Activated naive CD4-positive, alpha-beta T cell treated with Interleukin-2 at 50 U/mL for 16 hours (primary cell): ENCODE data around the gene HYLS1.

ENCODE experiments used
- DNase-seq: peaks from one replicate; pipeline ENCODE4 v3.0.0-alpha.2; 2020

Gene HYLS1

DNA sequence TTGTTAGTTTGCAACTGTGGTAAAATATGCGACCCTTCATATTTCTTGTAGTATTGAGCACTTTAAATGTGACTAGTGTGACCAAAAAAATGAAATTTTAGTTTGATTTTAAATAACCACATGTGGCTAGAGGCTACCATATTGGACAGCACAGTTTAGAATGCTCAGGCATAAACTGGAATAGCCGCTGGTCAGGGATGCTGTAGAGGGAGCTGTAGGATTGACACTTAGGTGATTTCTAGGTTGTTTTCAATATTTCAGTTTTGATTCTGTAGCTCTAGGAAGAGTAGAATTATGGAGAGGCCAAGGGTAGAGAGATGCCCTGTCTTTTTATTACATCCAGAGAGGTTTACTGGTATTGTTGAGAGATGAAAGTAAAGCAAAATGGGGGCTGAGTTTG, 47.6 kb downstream of the HYLS1 start:
- DNase-seq = no peak

DNA sequence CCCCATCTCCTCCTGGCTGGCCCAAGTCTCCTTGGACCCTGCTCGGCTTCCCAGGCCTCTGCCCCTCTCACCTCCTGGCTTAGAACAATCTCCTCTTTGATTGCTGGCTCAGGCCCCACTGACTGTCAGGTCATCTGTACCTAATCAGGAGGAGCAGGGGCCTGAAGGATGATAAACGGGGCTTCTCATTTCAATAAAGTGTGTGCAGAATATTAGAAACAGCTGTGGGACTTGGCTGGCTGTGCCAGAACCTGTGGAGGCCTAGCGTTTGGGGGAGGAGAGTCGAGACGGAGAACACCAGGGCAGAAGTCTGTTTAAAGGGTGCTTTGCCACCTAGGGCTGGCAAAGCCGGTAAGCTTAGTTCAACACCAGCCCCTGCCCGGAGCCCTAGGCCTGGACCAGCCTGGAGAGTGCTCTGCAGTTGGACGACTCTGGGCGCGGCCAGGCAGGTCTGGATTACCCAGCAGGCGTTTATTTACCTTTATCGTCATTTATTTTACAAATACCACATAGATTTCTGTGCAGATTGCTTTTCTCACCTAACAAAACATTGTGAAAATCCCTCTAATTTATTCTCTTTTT, 48.2 kb downstream of the HYLS1 start:
- no peak for DNase-seq

DNA sequence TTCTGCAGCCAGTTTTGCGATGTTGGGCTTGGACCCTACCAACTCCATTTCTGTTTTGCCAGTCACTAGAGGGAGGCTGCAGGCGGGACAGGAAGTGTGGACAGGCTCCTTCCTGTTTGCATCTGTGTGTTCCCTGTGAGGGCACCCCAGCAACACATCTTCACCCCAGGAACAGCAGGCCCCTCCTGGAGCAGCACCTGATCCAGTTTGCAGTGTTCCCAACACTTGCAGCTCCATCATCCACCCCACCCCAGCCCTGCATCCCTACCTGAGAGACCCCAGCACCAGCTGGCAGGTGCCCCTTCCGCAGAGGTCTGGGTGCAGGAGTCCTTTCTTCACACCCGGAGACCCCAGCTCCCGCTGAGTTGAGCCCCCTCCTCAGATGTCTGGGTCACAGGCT, 51.0 kb downstream of the HYLS1 start:
- no peak for DNase-seq

DNA sequence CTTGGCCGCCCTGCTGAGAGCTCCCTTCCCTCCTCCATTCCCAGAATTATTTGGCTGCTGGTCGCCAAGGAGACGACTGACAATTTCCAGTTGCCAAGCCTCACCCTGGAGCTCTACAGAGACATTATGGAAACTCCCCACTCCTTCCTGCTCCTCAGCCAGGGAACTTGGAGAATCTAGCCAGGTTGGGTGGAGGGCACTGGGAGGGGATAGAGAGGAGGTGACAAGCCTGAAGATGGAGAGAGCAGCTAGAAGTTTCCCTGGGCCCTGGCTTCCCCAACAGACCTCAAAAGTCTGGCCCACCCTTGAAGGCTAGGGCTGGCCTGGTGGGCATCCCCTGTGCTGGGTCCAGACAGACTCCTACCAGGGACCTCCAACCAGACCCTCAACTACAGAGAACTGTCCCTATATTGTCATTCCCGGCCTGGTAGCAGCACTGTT, 51.6 kb downstream of the HYLS1 start:
- no peak for DNase-seq

DNA sequence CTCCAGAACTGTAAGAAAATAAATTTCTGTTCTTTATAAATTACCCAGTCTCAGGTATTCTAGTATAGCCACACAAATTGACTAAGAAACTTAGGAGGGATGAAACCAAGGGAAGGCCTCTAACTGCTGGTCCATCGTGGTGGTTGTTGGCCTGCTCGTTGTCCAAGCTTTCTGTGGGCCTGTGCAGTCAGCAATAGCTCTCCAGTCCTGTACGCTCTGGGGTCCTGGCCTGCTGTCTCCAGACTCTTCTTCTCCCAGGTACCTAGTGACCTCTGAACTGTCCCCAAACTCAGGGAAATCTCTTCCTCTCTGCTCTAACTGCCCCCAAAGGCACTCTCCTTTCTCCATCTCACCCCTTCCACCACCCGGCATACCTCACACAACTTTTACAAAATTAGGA, 52.7 kb downstream of the HYLS1 start:
- no peak for DNase-seq

DNA sequence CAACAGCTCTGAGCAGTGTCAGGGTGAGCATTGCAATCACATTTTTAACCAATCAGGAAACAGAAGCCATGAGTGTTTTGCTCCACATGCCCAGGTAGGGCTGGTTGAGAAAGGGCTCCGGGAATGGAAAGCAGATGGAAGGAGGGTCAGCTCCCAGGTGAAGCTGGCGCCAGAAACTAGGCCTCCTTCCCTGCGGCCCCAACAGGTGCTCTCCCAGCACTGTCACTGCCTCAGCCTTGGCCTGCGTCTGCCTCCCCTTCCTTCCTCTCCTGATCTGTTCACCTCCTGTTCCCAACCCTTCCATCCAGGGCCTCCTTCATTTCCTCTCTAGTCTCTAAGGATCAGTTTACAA, 53.8 kb downstream of the HYLS1 start:
- no peak for DNase-seq

DNA sequence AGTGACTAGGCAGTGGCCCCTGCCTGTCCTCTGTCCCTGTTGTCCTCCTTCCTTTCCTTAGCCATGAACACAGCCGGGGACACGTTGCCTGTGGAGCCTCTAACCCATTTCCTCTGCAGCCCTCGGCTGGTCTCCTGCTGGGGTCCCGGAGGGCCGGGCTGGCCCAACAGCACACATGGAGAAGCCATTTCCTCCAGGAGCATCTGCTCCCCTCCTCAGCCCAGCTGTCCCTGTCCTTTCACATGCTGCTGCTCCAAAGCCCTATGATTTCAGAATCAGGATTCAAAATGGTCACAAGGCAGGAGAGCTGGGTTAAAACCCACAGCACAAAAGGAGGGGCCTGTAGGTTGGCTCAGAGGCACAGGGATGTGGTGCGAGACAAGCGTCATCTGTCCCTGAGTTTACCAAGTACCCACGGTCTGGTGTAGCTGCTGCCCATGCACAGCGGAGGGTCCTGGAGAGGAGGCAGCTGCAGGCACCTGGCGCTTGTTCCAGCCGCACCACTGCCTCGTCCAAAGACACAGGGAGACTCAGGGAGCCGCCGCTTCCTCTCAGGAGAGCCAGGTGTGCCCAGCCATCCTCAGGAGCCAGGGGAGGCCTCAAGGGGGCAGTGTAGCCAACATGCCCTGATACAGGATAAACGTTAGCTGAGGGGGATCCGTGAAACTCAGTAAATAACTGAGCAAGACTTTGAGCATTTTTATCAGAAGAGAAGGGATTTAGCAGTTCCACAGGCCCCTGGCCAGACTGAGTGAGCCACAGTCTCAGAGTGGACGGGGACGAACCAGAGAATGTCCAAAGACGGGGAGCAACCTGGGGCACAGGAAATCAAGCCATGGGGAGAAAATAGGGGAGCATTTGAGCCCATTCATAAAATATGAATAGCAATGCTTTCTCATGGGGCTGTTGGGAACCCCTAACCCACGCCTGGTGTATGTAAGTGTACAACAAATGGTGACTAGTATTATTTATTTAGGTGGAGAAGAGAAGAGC, 54.4 kb downstream of the HYLS1 start:
- DNase-seq = peak; percentile 45

DNA sequence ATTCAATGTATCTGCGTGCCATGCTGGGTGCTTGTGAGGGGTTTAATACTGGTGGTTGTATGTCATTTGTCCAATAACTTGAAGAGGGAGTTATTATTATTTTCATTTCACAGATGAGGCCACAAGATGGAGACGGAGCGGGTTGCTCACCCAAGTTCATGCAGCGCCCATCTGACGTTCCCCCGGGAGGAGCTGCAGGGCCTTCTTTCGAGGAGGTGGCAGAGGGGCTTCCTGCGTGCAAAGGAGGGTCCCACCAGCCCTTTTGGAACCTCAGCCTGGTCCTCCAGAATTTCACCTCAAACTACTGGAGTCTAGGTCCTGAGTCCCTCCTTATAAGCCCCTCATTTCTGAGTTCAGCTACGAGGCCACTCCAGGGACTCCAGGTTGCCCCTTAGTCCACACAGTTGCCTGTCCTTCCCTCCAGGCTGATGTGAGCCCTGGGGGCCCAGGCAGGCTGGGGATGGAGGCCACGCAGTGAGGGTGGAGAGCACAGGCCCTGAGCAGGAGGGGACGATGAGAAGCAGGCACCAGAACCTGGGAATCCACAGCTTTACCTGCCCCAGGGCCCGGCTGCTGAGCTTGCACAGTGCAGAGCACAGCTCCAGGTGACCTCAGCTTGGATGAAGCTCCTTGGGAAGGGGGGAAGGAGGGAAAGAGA, 55.4 kb downstream of the HYLS1 start:
- DNase-seq = no peak

DNA sequence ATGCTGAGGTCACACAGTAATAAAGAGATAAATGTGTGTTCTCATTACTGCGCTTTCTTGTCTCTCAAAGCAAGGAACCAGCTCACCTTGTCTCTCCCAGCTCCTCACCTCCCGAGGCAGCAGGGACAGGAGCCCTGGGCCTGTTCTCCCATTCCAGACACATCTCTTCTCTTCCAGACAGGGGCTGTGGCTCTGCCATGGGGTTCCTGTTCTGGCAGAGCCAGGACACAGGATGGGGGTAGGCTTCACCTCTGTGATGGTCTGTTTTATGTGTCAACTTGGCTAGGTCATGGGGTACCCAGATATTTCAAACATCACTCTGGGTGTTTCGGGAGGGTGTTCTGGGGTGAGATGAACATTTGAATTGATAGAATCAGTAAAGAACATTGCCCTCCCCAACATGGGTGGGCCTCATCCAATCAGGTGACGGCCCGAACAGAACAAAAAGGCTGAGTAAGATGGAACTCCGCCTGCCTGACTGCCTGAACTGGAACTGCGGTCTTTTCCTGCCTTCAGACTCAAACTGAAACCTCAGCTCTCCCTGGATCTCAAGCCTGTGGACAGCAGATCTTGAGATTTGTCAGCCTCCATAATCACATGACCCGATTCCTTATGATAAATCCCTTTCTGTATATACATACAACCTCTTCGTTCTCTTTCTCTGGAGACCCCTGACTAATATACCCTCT, 56.3 kb downstream of the HYLS1 start:
- DNase-seq = no peak

DNA sequence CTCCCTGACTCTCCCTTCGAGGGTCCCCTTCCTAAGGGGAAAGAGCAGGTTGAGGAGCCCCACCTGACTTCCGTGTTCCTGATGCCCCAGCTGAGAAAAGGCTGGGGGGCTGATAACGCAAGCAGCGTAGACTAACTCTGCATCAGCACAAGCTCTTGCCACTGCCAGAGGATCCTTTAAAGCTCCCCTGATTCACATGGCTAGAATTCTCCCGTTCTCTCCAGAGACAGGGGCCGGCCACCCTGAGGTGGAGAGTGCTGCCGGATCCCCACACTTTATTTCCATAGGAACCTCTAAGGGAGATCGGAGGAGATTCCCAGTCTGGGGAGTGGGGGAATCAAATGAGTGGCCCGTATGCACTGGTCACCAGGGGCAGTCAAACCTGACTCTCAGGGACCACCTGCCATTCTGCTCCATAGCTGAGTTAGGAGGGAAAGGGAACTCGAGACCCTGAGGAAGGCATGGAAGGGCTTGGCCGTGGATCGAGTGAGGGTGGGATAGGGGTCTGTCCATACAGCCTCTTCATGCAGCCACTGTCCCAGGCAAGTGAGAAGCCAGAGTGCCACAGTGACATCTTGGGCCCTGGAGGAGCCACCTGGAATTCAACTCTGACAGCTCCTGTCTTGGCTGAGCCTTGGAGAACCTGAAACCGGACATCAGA, 57.0 kb downstream of the HYLS1 start:
- no peak for DNase-seq

DNA sequence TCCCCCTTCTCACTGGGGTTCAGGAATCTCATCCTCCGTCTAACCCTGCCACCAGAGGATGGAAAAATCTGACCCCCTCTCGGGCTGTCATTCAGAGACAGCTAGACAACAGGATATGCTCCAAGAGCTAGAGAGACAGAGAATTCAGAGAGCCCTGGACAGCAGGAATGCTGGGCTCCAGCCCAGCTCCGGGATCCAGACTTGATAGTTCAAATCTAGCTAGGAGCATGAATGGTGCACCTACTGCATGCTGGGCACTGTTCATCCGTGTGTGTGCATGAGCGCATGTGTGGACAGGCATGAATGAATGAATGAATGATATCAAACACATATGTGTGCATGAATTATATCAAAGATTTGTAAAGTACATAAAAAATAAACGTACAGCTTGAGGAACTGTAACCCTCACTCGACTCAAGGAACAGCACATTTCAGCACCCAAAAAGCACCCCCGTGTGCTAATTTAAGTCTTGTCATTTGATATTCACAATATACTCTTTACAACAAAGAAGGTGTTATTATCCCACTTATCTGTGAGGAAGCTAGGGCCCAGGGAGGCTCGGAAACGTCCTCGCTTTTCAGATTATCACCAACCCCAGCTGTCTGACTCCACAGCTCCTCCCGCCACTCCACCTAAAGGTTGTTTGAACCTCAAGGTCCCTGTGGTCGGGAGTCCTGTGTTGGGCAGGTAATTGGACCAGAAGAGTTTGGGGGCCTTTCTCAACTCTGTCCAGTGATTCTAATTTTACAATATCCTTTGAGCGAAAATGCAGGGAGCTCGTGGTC, 57.7 kb downstream of the HYLS1 start:
- no peak for DNase-seq

DNA sequence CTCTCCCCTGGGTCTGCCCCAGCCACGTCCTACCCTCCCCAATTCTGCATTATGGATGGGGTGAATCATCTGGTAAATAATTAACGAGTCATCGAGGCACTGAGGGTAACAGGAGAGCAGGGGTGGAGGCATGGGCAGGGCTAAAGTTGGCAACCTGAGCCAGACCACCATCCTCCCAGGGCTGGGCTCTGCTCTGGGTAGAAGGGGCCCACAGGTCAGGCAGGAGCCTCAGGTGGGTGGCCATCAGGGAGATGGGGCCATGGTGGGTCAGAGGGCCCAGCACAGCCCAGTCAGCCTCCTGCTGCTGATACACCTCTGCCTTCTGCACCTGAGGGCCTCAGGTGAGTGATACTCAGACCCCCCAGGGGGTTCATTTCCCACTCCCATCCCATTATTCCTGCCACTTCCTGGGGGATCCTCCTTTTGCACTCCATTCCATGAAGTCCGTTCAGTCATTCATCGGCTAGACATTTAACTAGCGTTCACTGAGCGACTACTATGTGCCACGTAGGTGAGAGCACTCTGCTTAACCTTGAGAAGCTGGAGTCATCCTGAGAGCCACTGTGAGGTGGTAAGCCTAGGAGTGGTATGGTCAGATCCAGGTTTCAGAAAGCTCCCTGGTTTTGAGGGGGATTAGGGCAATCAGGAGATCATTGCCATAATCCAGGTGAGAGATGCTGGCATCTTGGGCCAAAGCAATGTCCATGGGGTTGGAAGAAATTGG, 58.5 kb downstream of the HYLS1 start, which contains the start of gene VSIG10L2:
VSIG10L2 (plus strand) TSS at position 248 of the 724 bp plus-strand sequence; CDS start at position 260, 12 bp downstream.
- no peak for DNase-seq

DNA sequence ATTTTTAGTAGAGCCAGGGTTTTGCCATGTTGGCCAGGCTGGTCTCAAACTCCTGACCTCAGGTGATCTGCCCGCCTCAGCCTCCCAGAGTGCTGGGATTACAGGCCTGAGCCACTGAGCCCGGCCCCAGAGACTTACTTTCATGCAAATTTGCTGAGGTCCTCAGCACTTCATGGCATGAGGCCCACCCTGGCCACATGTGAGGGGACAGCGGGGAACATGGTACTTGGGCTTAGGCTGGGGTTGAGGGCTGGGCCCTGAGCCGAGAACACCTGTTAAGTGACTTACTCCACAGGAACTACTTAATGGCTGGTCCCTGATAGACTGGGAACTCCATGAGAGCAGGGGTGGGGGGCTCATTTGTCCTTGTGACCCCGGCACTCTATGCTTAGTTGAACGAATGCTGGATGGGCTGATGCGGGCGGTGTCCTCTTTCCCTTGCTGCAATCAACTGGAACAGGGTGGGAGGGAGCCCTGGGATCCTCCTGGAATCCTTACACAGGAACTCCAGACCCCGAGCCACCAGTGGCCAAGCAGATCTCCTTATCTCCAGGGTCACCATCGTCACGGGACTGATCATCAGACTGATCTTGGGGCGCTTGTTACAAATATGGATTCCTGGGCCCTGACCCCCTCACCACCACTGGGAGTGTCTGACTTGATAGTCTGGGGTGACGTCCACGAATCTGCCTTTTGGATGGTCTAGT, 59.4 kb downstream of the HYLS1 start:
- DNase-seq = no peak

DNA sequence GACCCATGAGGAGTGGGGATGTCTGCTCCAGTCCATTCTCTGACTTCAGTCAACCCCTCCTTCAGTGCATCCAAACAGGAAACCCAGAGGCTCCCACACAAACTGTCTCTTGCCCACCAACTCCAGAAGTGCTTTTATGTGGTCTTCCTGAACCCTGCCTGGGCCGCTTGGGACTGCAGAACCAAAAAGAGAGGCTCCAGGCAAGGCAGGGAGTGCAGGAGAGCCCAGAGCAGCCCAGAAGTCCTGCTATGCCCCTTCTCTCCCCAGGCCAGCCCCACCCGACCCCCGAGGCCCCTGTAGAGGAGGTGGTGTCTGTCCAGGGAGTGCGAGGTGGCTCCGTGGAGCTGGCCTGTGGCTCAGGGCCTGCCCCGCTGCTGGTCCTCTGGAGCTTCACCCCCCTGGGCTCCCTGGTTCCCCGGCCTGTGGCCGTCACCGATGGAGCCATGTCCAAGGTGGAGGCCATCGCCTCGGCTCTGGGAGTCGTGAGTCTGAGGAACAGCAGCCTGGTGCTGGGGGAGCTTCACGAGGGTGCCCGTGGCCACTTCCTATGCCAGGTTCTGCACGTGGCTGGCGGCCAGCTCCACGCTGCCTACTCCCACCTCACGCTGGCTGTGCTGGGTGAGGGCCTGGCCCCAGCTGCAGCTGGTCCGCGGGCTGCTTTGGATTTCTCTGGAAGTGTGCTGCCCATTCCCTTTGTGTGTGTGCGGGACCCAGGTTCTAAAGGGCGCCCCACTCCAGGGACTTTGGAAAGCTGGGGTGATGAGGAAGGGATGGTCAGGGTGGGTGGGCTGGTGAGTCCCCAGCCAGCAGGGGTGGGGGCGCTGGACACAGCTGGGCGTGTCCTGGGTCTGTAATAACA, 60.2 kb downstream of the HYLS1 start:
- no peak for DNase-seq

DNA sequence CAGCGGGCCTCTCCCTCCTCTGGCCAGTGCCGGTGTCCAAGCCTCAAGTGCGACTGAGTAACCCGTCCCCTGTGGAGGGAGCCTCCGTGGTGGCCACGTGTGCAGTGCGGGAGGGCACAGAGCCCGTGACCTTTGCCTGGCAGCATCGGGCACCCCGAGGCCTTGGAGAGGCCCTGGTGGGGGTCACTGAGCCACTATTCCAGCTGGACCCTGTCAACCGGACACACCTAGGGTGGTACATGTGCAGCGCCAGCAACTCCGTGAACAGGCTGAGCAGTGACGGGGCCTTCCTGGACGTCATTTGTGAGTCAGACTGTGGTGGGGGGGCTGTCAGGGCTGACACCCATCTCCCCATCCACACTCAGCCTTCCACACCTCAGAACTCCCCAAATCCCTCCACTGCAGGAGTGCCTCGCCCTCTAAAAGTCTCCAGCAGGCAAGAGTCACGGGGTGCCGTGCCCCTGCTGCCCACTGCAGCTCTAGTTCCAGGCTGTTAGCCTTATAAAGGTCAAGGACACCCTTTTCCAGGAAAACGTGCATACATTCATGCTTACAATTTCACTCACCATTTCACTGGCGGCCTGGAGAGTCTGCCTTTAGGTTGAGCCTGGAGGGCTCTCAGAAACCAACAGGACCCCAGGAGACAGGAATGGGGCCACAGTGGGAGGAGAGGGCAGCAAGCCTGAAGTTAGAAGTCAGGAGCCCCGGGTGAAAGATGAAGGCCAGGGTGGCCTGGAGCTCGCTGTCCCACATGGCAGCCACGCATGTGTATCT, 61.0 kb downstream of the HYLS1 start:
- DNase-seq = no peak

DNA sequence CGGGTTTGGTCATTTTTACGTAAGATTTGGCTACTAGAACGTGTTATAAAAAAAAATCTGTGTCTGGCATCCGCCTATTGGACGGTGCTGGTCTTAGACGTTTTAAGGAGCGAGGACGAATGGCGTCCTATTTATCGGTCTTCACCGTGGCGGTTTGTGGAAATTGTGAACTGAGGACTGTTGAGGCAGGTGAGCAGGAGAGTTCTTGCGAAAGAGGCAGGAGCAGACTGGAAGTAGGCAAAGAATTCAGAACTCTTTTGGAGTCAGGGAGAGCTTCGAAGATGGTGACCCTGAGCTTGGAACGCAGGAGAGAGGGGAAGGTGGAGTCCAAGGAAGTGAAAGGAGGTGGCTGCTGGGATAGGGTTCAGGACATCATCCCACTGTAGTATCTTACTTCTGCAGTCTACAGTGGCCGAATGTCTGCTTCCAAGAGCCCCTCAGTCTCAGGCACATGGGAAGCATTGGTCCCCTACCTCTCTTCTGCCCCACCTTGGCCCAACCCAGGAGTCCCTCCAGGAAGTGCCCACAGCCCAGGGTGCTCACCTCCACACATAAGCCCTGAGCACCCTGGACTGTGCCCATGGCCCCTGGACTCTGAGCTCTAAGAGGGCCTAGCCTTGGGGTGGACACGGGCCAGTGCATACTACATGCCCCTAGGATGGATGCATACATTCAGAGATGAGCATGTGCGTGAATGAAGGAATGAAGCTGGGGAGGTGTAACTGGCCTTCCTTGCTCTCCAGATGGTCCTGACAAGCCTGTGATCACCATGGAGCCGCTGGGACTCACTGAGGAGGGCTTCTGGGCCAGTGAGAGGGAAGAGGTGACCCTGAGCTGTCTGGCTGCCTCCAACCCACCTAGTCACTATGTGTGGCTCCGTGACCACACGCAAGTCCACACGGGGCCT, 62.1 kb downstream of the HYLS1 start:
- DNase-seq = no peak

DNA sequence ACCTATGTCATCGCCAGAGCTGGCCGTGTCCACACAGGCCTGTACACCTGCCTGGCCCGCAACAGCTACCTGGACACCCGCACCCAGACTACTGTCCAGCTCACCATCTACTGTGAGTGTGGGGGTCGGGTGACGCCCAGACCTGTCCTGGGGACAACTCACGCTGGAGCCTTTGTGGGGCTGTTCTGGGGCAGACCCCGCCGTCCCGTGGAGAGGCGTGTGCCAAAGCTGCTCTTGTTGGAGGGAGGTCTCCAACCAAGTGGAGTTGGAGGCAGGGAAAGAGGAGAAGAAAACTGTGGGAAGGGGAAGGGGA, 62.7 kb downstream of the HYLS1 start:
- DNase-seq = no peak
